Endometrium (tissue), 2 donors: ENCODE measurements around the gene CRYBA2.

Source experiments
- FAIRE-seq: peaks from 2 replicates; lab custom pipeline; 2012; peaks lifted over from hg19 to GRCh38; lab: Jason Lieb, UNC
- donor health status: control.
- donor health status: control.

CRYBA2 gene

DNA sequence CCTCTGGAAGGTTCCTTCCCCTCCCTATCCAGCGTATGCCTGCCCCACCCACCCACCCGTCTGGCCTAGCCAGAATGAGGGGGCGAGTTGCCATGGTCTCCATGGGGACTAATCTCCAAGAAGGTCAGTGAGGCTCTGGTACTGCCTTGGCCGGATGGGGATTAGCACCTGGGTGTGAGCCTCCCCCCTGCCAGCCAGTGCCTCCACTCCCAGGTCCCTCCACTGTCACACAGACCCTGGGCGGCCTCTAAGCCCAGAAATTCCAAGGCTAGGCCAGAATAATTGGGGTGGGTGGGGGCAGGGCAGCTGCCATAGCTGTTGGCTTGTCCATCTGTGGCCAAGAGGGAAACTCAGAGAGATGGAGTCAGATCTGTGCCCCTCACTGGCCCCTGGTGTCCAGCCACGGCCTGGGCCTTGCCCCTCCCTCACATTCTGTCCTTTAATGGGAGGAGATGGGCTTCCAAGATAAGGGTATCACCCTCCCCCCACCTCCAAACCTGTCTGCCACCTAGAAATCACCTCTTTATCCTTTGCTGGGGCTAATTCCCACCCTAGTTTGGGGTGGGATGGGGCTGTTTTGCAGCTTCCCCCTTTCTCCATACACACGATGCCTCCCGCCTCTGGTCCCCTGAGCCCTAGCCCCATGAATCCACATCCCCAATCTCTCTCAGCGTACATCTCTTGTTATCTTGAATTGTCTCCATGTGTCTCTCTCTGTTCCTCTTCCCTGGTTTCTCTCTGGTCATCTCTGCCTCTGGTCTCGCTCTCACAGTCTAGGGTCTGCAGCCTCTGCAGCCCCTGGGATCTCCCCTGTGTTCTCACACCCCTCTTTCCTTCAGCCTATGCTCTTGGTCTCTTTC, 6.0 kb upstream of the CRYBA2 start:
- no peak for FAIRE-seq

GRCh38 chr2:218998414-218999002, 5.3 kb upstream of the CRYBA2 start:
- no peak for FAIRE-seq

DNA sequence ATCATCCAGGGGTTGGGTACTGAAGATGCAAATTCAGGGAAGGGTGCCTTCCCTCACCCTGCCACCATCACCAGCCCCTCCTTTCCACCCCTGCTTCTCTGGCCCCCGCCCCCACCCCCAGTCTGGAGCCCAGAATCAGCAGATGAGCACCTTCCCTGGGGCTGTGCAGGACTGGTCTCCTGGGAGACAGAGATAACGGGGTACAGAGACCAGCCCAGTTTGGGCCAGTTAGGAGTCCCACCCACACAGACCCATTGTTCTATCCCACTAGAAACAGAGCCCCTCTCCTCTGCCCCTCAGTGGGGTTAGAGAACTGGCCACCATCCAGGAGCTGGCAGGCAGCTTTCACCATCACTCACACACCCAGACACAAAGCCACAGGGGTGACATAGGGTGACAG, 4.5 kb upstream of the CRYBA2 start:
- no peak for FAIRE-seq

DNA sequence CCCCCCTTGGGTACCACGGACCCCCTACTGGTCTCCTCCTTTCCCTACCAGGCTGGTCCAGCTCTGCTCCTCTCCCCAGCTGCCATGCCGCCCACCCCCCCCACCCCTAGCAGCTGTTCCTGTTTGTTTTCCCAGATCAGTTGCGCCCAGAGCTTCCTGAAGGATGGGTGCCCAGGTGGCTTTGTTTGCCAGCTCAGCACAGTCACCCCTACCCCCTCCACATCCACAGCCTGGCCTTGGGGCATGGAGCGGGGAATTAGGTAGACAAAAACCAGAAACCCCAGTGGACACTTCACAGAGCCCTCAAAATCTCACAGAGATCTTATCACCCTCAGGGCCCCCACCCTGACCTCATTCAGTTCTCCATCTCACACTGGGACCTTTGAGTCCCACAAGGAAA, 3.7 kb upstream of the CRYBA2 start:
- no peak for FAIRE-seq

GRCh38 chr2:218995972-218996711, 2.9 kb upstream of the CRYBA2 start:
- no peak for FAIRE-seq

DNA sequence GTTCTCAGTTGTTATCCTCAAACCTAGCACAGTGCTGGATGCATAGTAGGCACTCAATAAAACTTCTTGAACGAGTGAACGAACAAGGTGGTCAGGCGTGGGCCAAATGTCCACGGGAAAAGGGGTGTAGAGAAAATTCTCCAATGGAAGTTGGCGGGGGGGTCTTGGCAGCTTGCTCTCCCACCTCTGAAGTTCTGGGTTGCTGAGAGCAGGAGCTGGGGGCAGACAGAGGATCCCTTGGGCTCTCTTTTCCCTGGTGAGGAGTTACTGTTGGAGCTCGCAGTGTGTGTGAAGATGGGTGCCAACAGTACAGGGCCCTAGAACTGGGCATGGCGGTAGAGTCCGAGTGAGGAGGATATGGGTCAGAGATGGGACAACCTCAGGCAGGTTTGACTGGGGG, 2.3 kb upstream of the CRYBA2 start:
- no peak for FAIRE-seq

- FAIRE-seq: no peak
These were observed 398 bp downstream of the CRYBA2 start for GRCh38 chr2:218992703-218993344.

- no peak for FAIRE-seq
These were observed 1.0 kb downstream of the CRYBA2 start for GRCh38 chr2:218992196-218992595.

DNA sequence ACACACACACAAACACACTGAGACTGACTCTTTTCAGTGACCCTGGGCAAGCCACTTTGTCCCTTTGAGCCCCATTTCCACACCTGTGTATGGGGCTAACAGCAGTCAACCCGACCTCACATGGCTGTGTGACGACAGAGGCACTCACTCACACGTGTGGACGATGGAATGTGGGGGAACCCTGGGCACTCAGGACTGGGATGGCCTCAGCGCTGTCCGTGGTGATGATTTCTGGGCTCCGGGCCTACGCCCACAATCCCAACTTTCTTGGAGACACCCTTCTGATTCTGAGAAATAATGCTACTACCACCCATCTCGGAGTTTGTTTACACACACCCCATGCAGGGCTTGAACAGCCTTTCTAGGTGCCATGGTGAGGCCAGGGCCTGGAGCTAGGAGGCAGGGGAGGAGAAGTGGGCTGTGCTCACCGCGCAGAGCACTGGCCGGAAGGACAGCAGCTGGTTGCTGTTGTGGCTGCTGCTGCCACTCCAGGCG, 1.5 kb downstream of the CRYBA2 start:
- no peak for FAIRE-seq

DNA sequence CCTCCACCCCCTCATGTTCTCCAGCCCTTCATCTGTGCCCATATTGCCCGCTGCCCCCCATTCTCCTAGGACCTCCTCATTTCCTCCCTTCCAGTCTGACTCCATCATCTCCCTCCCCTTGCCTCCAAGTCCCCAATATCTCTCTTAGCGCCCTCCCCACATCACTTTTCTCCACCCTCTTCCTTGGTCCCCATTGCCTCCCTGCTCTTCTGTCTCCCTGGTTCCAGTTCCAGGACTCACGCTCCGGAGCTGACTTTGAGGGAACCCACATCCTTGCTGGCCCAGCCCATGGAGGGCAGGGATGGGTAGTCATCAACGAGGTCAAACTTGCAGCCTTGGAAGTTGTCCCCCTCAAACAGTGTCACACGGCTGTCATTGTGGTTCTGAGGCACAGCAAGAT, 2.6 kb downstream of the CRYBA2 start:
- no peak for FAIRE-seq

- FAIRE-seq: no peak
These were observed 3.2 kb downstream of the CRYBA2 start for GRCh38 chr2:218990052-218990451.

DNA sequence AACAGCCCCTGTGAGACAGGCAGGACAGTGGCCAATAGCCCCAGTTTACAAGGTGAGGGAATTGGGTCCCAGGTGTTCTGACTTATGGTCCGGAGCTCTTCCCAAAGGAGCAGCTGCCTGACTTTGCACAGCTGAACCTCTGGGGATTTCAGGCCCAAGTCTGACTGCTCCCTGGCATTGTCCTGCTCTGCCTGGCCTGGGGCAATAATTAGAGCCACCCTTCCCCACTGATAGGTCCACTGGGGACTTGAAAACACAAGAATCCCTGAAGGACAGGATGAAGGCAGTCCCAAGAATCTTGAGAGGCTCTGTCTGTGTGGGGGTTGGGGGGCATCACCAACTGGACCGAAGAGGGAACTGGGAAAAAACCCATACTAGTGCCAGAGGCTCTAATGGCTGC, 4.6 kb downstream of the CRYBA2 start:
- no peak for FAIRE-seq

DNA sequence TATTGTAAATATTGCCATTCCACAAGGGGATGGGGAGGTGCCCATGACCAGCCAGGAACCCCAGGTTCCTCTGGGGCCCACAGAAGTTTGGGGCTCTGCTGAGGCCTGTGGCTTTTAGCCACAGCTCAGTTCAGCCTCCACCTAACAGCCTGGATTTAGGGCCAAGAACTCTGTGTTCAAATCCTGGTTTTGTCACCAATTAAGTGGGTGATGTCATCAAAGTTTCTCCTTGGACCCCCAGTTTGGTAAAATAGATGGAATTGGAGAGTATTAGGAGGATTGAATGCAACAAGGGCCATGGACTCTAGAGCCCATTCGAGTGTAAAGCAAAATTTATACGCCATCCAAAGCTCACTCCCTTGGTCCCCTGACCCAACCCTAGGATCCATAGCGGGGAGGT, 5.1 kb downstream of the CRYBA2 start:
- no peak for FAIRE-seq

DNA sequence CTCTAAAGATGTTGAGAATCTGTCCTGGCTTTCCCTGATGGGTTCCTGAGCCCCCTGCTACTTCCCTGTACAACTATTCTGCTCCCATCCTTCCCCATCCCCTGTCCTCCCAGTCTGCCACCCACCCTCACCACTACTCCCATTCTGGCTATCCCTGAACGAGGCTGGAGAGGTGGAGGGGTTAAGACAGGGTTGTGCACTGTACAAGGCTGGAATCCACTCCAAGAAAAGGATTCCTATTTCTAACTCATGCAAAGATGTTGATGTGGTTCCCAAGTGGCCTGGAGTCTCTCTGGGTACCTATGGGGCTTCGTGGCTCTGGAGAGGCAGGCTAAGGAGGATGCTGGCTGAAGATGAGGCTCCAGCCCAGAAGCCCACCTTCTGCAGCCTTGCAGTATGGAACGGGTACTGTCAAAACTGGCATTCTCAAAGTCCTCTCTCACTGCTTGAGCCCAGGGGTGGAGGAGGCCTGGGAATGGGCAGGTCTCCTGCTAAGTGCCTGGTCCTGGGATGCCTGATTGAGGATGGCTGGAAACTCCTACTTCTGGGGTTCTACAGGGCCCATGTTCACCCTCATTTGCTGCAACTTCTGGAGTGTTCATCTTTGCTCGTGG, 7.0 kb downstream of the CRYBA2 start:
- FAIRE-seq: no peak

GRCh38 chr2:218985325-218986091, 7.7 kb downstream of the CRYBA2 start:
- FAIRE-seq: no peak

GRCh38 chr2:218985021-218985324, 8.2 kb downstream of the CRYBA2 start, which contains the start of gene FEV:
Gene FEV (minus strand): TSS chr2:218985184. CDS start chr2:218985075, 109 bp downstream.
- FAIRE-seq: no peak

- FAIRE-seq: no peak
These were observed 8.8 kb downstream of the CRYBA2 start for GRCh38 chr2:218984239-218985020.

DNA sequence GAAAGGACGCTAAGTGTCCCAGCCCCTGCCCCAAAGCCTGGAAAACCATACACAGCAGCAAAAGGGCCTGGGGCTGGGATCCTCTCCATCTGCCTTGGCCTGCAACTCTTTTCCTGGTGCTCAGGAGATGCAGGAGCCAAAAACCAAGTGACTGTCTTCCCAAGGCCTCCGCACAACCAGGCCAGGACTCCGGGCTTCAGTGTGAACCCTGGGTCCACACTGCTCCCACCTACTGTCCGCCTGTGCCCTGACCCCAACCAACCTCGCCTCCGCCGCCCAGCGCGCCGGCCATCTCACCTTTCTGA, 9.3 kb downstream of the CRYBA2 start:
- no peak for FAIRE-seq

- FAIRE-seq: no peak
These were observed 9.8 kb downstream of the CRYBA2 start for GRCh38 chr2:218983263-218983933.

GRCh38 chr2:218982586-218983262, 10.5 kb downstream of the CRYBA2 start:
- FAIRE-seq: no peak
